ENCODE results near the gene ARL5A. TPM values are rescaled to one million over a fixed set of nuclear protein-coding genes. Genes with fewer than 3 reads are reported as not detected.

Gene ARL5A
- total RNA-seq, 1 donor from 2014 or later: 63.2 TPM

DNA sequence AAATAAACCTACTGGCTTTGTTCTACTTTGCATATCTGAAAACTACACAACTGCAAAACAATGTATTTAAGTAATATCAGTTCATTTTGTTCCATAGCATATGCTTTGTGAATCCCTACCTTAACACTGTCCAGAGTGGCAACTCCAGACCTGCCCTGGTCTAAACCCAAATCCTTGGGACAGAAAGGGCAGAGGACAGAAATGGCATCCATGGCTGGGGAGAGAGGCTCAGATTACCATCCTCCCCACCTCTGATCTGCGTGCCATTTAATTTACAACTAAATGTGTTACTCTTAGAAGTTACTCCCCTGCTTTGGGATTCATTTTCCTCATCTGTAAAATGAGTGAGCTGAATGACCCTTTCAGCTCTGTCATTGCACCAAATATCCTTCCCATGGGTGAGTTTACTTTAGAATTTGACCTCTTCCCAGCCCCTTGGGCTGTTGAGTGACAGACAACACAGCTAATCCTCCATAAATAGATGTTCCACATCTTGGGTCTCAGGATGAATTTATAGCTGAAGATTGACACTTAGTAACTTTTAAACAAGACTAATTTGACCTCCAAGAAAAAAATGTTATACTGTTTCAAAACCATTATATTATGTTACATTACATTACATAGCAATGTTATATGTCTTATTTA lies 73.8 kb downstream of the ARL5A start:
- Mint-ChIP-seq H3K4me1 (no peaks in the 10 kb centered on the region), H3K27me3 (ENCODE audit: low read depth) (no peaks in the 10 kb centered on the region), H3K9me3 (peaks cover 2% of the 10 kb centered on the region), H3K27ac (ENCODE audit: unreplicated experiment) (no peak overlapping the region), H3K4me3 (no peak overlapping the region), H3K36me3 (ENCODE audit: low read depth) (peaks cover 2% of the 10 kb centered on the region)
- DNase-seq (ENCODE audit: low read depth, low spot score): no peak
- TF ChIP-seq, protein P1, sequence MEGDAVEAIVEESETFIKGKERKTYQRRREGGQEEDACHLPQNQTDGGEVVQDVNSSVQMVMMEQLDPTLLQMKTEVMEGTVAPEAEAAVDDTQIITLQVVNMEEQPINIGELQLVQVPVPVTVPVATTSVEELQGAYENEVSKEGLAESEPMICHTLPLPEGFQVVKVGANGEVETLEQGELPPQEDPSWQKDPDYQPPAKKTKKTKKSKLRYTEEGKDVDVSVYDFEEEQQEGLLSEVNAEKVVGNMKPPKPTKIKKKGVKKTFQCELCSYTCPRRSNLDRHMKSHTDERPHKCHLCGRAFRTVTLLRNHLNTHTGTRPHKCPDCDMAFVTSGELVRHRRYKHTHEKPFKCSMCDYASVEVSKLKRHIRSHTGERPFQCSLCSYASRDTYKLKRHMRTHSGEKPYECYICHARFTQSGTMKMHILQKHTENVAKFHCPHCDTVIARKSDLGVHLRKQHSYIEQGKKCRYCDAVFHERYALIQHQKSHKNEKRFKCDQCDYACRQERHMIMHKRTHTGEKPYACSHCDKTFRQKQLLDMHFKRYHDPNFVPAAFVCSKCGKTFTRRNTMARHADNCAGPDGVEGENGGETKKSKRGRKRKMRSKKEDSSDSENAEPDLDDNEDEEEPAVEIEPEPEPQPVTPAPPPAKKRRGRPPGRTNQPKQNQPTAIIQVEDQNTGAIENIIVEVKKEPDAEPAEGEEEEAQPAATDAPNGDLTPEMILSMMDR (conservative IDR thresholded peaks at IDR 0.05): no peak

DNA sequence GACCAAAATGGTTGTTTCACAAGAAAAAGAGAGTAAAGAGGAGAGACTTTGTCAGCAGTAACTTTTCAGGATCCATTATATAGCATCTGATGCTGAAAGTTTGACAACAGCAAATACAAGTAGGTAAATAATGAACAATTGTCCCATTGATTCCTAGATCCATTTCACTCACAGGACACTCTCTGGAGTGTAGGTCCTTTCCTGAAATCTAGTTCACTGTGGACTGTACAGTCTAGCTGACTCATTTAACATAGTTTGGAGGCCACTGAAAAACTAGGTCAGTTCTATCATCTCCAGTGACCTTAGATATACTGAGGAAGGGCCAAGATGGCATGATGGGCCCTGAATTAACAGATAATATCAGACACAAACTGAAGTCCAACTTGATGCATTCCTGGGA lies 74.7 kb downstream of the ARL5A start:
- Mint-ChIP-seq H3K4me3 (no peak overlapping the region), H3K27ac (ENCODE audit: unreplicated experiment) (no peak overlapping the region), H3K36me3 (ENCODE audit: low read depth) (peaks cover 2% of the 10 kb centered on the region), H3K4me1 (no peaks in the 10 kb centered on the region), H3K27me3 (ENCODE audit: low read depth) (no peaks in the 10 kb centered on the region), H3K9me3 (peaks cover 3% of the 10 kb centered on the region)
- DNase-seq (ENCODE audit: low read depth, low spot score): no peak
- TF ChIP-seq, protein P1 (conservative IDR thresholded peaks at IDR 0.05): no peak

Other genes with a start within 250 kb of the ARL5A start
- gene NEB, start 93.9 kb downstream of the ARL5A start, total RNA-seq: 0.57 and 0.77 TPM in 2 replicates